ENCODE results near the gene SYNM.

Gene SYNM

GRCh38 chr15:99121207-99121606 is 16.3 kb downstream of the SYNM start:
- no peak overlapping the region for H3K4me3 ChIP-seq (ENCODE audit: control insufficient read depth, low read depth, low read length)
- TF ChIP-seq CTCF (IDR thresholded peaks at IDR 0.05; ENCODE audit: control insufficient read depth, insufficient read depth, low read depth, low read length, missing control alignments), result no peak
- DNase-seq (ENCODE audit: low read depth), result no peak

GRCh38 chr15:99121691-99122410 is 17.0 kb downstream of the SYNM start:
- DNase-seq (ENCODE audit: low read depth), result no peak
- no peak overlapping the region for H3K4me3 ChIP-seq (ENCODE audit: control insufficient read depth, low read depth, low read length)
- TF ChIP-seq CTCF (IDR thresholded peaks at IDR 0.05; ENCODE audit: control insufficient read depth, insufficient read depth, low read depth, low read length, missing control alignments), result no peak

DNA sequence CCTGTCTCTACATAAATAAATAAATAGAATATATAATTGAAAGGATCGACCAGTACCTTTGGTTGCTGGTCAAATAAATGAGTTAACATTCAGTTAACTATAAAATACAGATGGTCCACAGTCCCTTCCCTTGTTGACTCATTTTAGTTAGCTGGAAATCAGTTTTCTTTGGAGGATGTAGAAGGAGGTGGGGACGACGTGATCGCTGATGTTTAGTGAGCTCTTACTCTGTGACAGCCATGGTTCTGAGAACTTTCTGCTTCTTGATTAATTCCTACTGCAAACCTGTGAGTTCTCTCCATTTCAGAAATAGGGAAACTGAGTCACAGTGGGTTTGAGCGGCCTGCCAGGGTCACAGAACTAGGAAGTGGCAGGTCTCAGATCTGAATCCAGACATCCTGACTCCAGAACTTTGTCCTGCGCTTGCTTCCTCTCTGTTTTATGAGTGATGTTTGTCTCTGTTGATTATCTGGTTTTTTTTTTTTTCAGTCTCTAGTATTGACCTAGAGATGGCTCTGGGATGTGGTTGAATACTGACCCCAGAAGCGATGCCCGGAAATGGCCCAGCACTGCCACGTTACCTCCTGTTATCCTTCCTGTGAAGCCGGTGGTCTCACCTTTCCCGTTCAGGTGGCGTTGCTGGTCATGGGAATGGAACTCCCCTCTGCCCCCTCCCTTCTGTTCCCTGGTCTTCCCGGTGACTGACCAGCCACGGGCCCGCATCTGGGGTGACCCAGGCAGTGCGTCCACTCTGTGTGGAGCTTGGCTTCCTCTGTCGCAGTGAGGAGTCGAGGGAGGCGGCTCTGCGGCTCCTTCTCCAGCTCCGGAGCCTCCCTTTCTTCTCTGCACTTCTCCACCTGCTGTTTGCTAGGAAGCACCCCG is 18.2 kb downstream of the SYNM start:
- H3K4me3 ChIP-seq (ENCODE audit: control insufficient read depth, low read depth, low read length), result peak overlapping the region; percentile 30
- no peak for TF ChIP-seq CTCF (IDR thresholded peaks at IDR 0.05; ENCODE audit: control insufficient read depth, insufficient read depth, low read depth, low read length, missing control alignments)
- no peak for DNase-seq (ENCODE audit: low read depth)

GRCh38 chr15:99123713-99124451 is 19.0 kb downstream of the SYNM start:
- no peak for TF ChIP-seq CTCF (IDR thresholded peaks at IDR 0.05; ENCODE audit: control insufficient read depth, insufficient read depth, low read depth, low read length, missing control alignments)
- H3K4me3 ChIP-seq (ENCODE audit: control insufficient read depth, low read depth, low read length), result peak overlapping the region; percentile 30
- DNase-seq (ENCODE audit: low read depth), result peak; percentile 93

- DNase-seq (ENCODE audit: low read depth), result no peak
- no peak overlapping the region for H3K4me3 ChIP-seq (ENCODE audit: control insufficient read depth, low read depth, low read length)
- TF ChIP-seq CTCF (IDR thresholded peaks at IDR 0.05; ENCODE audit: control insufficient read depth, insufficient read depth, low read depth, low read length, missing control alignments), result no peak
Measured at GRCh38 chr15:99124641-99125040, 19.8 kb downstream of the SYNM start.

DNA sequence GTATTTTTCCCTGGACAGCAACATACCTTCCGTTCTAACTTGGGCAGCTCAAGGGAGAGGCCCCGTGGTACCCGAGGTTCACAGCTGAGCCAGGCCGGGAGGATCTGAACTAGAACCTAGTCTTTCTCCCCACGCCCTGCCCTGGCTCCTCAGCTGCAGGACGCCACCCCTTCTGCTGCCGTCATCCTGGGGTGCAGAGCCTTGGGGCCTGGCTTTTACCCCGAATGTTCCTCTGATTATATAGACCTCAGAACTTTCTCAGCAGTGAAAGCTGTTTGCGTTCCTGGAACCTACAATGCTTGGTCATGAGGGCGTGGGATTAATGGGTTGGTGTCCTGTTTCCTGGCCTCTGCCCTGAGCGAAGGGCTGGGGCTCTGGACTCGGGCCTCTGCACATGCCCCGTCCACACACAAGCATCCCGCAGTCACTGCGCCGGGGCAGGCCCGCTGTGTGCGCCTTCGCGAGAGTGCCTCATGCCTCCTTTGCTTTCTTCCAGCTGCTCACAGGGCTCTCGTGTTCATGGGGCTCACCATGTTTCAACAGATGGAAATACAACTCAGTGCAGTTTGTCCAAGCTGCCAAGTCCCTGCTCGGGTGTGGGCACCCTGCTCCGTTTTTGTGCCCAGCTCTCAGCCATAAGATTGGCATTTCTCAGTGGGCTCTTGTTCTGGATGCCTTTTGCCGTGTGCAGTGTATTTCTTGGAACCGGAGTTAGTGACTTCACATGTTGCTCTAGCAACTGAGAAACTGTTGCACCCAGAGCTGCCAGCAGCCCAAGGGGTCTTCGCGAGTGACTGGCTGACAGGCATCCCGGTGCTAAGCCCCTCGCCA is 20.4 kb downstream of the SYNM start:
- TF ChIP-seq CTCF (IDR thresholded peaks at IDR 0.05; ENCODE audit: control insufficient read depth, insufficient read depth, low read depth, low read length, missing control alignments), result no peak
- H3K4me3 ChIP-seq (ENCODE audit: control insufficient read depth, low read depth, low read length), result no peak overlapping the region
- no peak for DNase-seq (ENCODE audit: low read depth)
